Natural killer cell (primary cell): ENCODE measurements around the gene MAP4K2. TPM values are rescaled to one million over a fixed set of nuclear protein-coding genes. Genes with fewer than 3 reads are reported as not detected.
A peak's percentile ranks its signal among the peaks of the same experiment; 100 is the strongest.

ENCODE experiments used
- ATAC-seq, 3 donors: fragments of 150-1000 bp in 2 of 3; fragments of 200-7000 bp in 1 of 3; cut with Tn5 transposase; 1 replicate in 1 of 3; 2 replicates in 2 of 3; pipeline ENCODE4 v1.10.0; 2021; ENCODE audit warnings: mild to moderate bottlenecking in 2 of 3, moderate library complexity in 2 of 3
- DNase-seq, 2 donors: peaks; one replicate each; pipeline versions ENCODE4 v3.0.0 to v3.0.0-alpha.2; 2013 to 2021; ENCODE audit warnings: mixed read lengths in 1 of 2
- H3K27ac ChIP-seq: one replicate; pipeline ENCODE4 v1.5.1; 2013; ENCODE audit warnings: mild to moderate bottlenecking, low read length
- H3K27me3 ChIP-seq: one replicate; pipeline ENCODE4 v1.6.1; 2013; ENCODE audit warnings: low read length; ENCODE audit not compliant: control insufficient read depth, insufficient read depth
- H3K36me3 ChIP-seq: one replicate; pipeline ENCODE4 v1.6.1; 2013; ENCODE audit warnings: low read length; ENCODE audit not compliant: control insufficient read depth, insufficient read depth
- H3K4me1 ChIP-seq: one replicate; pipeline ENCODE4 v1.6.1; 2013; ENCODE audit warnings: low read length; ENCODE audit not compliant: control insufficient read depth, insufficient read depth
- H3K4me3 ChIP-seq: one replicate; pipeline ENCODE4 v1.5.1; 2013; ENCODE audit warnings: low read length
- H3K9me3 ChIP-seq: one replicate; pipeline ENCODE4 v1.6.1; 2013; ENCODE audit warnings: low read length; ENCODE audit not compliant: control insufficient read depth, insufficient read depth
- H3K27ac Mint-ChIP-seq, 2 donors: one replicate each; pipeline ENCODE4 v1.8.0; 2022; ENCODE audit warnings: mild to moderate bottlenecking in 2 of 2, mixed read lengths in 2 of 2, moderate library complexity in 1 of 2
- H3K27me3 Mint-ChIP-seq, 2 donors: one replicate each; pipeline ENCODE4 v1.8.0; 2022; ENCODE audit warnings: low read depth in 2 of 2, mixed read lengths in 2 of 2
- H3K36me3 Mint-ChIP-seq: one replicate; pipeline ENCODE4 v1.8.0; 2022; ENCODE audit warnings: mixed read lengths
- H3K4me1 Mint-ChIP-seq, 2 donors: one replicate each; pipeline ENCODE4 v1.8.0; 2022; ENCODE audit warnings: mixed read lengths in 2 of 2
- H3K4me3 Mint-ChIP-seq: one replicate; pipeline ENCODE4 v1.8.0; 2022; ENCODE audit warnings: mild to moderate bottlenecking, moderate library complexity, mixed read lengths
- H3K9me3 Mint-ChIP-seq, 2 donors: one replicate each; pipeline ENCODE4 v1.8.0; 2022; ENCODE audit warnings: mixed read lengths in 2 of 2
- WGBS: methylation state at CpG from one replicate; pipeline ENCODE4 v1.1.7; 2013; ENCODE audit warnings: missing lambda C conversion rate; ENCODE audit not compliant: insufficient coverage; 5-methylcytosine and 5-hydroxymethylcytosine counted together
- intact Hi-C: fragments of 100-400 bp; cut with micrococcal nuclease; formaldehyde crosslinking; loops from one replicate; pipeline ENCODE4 v1.14.2; 2022
- total RNA-seq, 4 donors: library from RNA; stranded (reverse); fragments of 120-200 nt in 1 of 4; gene quantifications; one replicate each; pipeline versions ENCODE4 v1.2.3 to v1.2.4, GENCODE V29; 2013 to 2022
- TF ChIP-seq, protein P1 (sequence below): fragments of 200-600 bp; IDR thresholded peaks from one replicate; pipeline ENCODE4 v1.8.0; 2022; ENCODE audit warnings: antibody characterized with exemption

The MAP4K2 gene
- total RNA-seq, 3 donors from 2014 or later (not counting 1 experiment from before 2014, with no cell fraction given) = 38.3 to 40.6 (median 38.7) TPM

DNA sequence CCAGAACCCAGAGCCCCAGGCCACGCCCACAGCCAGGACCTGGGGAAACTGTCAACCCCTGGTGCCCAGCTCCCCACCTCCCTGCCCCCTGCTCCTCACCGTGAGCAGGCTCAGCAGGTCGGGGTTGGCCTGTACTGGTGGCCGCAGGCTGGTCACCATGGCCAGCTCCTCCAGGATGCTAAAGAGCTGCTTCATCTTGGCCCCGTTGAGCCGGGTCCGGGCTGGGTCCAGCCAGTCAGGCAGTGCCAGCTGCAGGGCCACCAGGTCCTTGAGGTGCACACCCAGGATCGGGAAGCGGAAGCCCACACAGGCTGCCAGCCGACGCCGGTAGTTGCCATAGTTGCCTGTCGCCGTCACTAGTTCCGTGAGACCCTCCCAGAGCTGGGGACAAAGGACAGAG is 66.4 kb downstream of the MAP4K2 start:
- WGBS = 93% methylated on average over 14 of the region's 15 CpGs
- H3K36me3 Mint-ChIP-seq = no peaks in the 10 kb centered on the region
- Histone ChIP-seq H3K27ac (no peak overlapping the region), H3K4me3 (no peak overlapping the region), H3K9me3 (no peaks in the 10 kb centered on the region), H3K27me3 (no peaks in the 10 kb centered on the region), H3K4me1 (peaks cover 25% of the 10 kb centered on the region), H3K36me3 (peaks cover 85% of the 10 kb centered on the region)
- H3K27me3 Mint-ChIP-seq = no peaks in the 10 kb centered on the region
- TF ChIP-seq, protein P1, sequence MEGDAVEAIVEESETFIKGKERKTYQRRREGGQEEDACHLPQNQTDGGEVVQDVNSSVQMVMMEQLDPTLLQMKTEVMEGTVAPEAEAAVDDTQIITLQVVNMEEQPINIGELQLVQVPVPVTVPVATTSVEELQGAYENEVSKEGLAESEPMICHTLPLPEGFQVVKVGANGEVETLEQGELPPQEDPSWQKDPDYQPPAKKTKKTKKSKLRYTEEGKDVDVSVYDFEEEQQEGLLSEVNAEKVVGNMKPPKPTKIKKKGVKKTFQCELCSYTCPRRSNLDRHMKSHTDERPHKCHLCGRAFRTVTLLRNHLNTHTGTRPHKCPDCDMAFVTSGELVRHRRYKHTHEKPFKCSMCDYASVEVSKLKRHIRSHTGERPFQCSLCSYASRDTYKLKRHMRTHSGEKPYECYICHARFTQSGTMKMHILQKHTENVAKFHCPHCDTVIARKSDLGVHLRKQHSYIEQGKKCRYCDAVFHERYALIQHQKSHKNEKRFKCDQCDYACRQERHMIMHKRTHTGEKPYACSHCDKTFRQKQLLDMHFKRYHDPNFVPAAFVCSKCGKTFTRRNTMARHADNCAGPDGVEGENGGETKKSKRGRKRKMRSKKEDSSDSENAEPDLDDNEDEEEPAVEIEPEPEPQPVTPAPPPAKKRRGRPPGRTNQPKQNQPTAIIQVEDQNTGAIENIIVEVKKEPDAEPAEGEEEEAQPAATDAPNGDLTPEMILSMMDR = no peak
- no peaks in the 10 kb centered on the region for H3K9me3 Mint-ChIP-seq
- H3K27ac Mint-ChIP-seq = peak overlapping the region in 1 of 2 donors; percentile 49
- H3K4me3 Mint-ChIP-seq = no peak overlapping the region
- ATAC-seq (no peak), DNase-seq (no peak)
- intact Hi-C loops = no loop called here
- H3K4me1 Mint-ChIP-seq = peaks cover 17 to 35% of the 10 kb centered on the region in 2 donors

- TF ChIP-seq, protein P1 = no peak
- Mint-ChIP-seq H3K27me3 (no peaks in the 10 kb centered on the region), H3K36me3 (no peaks in the 10 kb centered on the region), H3K9me3 (no peaks in the 10 kb centered on the region), H3K4me3 (no peak overlapping the region), H3K27ac (peak overlapping the region; percentile 5 to 49), H3K4me1 (peaks cover 14 to 28% of the 10 kb centered on the region in 2 donors)
- Histone ChIP-seq H3K27me3 (no peaks in the 10 kb centered on the region), H3K4me1 (peaks cover 17% of the 10 kb centered on the region), H3K4me3 (no peak overlapping the region), H3K27ac (no peak overlapping the region), H3K9me3 (no peaks in the 10 kb centered on the region), H3K36me3 (peaks cover 82% of the 10 kb centered on the region)
- ATAC-seq = no peak
- 94% methylated on average over 9 of the region's 9 CpGs for WGBS
- DNase-seq = no peak
- intact Hi-C loops = no loop called here
These were observed 67.2 kb downstream of the MAP4K2 start for GRCh38 chr11:64735725-64736259.

Other genes starting within 250 kb of the MAP4K2 start
- gene SLC22A11, start 247.3 kb downstream of the MAP4K2 start, total RNA-seq = not detected
- not detected for gene SLC22A12, start 212.0 kb downstream of the MAP4K2 start, total RNA-seq
- 1 to 10 TPM; 2.9 to 9.6 (median 7.7) TPM for gene NRXN2, start 80.0 kb downstream of the MAP4K2 start, total RNA-seq
- gene RASGRP2, start 59.1 kb downstream of the MAP4K2 start, total RNA-seq = 100 to 1,000 TPM; 371 to 417 (median 394) TPM
- gene PYGM, start 43.2 kb downstream of the MAP4K2 start, total RNA-seq = 1 to 10 TPM; 4.1 to 8.4 (median 6.1) TPM
- 100 to 1,000 TPM; 841 to 864 (median 845) TPM for gene SF1, start 24.7 kb downstream of the MAP4K2 start, total RNA-seq
- gene MEN1, start 7.3 kb upstream of the MAP4K2 start, total RNA-seq = 10 to 100 TPM; 29.3 to 42.2 (median 32.2) TPM
- 10 to 100 TPM in 2 of 3 donors, 1 to 10 TPM in 1; 8.2 to 12.7 (median 10.7) TPM for gene CDC42BPG, start 41.4 kb upstream of the MAP4K2 start, total RNA-seq
- gene EHD1, start 75.4 kb upstream of the MAP4K2 start, total RNA-seq = 100 to 1,000 TPM; 218 to 246 (median 225) TPM
- 100 to 1,000 TPM; 165 to 321 (median 259) TPM for gene ATG2A, start 114.0 kb upstream of the MAP4K2 start, total RNA-seq
- gene PPP2R5B, start 121.5 kb upstream of the MAP4K2 start, total RNA-seq = 10 to 100 TPM; 27.8 to 31.5 (median 28.5) TPM
- not detected for gene GPHA2, start 132.7 kb upstream of the MAP4K2 start, total RNA-seq
- not detected for gene MAJIN, start 168.9 kb upstream of the MAP4K2 start, total RNA-seq
- under 1 TPM in 1 of 3 donors, not detected in 2; 0.30 TPM for gene BATF2, start 193.8 kb upstream of the MAP4K2 start, total RNA-seq
- gene ARL2, start 210.9 kb upstream of the MAP4K2 start, total RNA-seq = 10 to 100 TPM; 19.9 to 20.5 (median 20.2) TPM
- 10 to 100 TPM; 16.9 to 28.1 (median 27.1) TPM for gene SNX15, start 224.2 kb upstream of the MAP4K2 start, total RNA-seq
- 1 to 10 TPM; 2.0 to 3.5 (median 2.8) TPM for gene SAC3D1, start 238.0 kb upstream of the MAP4K2 start, total RNA-seq